Activated T-cell treated with anti-CD3 and anti-CD28 coated beads for 4 hours (primary cell): ENCODE measurements around the gene PCDHB3.
"Not testable (repeated sequence)": the region's sequence is repeated elsewhere in the genome, so short reads cannot be mapped to it uniquely, and the experiment has no call there.

Source experiments
- DNase-seq: peaks from one replicate; pipeline ENCODE4 v3.0.0-alpha.2; 2020

PCDHB3 gene

DNA sequence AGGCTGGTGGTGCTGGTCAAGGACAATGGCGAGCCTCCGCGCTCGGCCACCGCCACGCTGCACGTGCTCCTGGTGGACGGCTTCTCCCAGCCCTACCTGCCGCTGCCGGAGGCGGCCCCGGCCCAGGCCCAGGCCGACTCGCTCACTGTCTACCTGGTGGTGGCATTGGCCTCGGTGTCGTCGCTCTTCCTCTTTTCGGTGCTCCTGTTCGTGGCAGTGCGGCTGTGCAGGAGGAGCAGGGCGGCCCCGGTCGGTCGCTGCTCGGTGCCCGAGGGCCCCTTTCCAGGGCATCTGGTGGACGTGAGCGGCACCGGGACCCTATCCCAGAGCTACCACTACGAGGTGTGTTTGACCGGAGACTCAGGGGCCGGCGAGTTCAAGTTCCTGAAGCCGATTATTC is 37.1 kb downstream of the PCDHB3 start:
- not testable (repeated sequence) for DNase-seq

DNA sequence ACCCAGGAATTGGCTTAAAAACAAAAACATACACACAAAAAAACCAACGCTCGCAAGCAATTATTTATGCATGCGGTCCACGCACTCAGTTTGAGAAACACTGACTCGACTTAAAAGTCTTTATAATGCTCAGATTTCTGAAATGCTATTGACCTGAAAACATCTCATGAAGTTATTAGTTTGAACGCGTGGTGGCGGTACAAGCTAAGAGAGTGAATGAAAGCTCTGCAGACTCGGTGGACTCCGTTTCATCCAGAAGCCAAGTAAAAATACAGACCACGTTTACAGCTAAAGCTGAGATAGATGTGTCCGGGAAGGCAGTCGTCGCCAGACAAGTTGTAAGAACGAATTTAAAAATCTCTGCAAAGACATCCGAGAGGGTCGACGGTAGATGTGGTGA is 49.5 kb downstream of the PCDHB3 start, which contains the start of gene PCDHB6:
Gene PCDHB6 (plus strand): TSS at position 246 of the 400 bp plus-strand sequence. CDS start 201 bp downstream, outside the sequence.
- no peak for DNase-seq

DNA sequence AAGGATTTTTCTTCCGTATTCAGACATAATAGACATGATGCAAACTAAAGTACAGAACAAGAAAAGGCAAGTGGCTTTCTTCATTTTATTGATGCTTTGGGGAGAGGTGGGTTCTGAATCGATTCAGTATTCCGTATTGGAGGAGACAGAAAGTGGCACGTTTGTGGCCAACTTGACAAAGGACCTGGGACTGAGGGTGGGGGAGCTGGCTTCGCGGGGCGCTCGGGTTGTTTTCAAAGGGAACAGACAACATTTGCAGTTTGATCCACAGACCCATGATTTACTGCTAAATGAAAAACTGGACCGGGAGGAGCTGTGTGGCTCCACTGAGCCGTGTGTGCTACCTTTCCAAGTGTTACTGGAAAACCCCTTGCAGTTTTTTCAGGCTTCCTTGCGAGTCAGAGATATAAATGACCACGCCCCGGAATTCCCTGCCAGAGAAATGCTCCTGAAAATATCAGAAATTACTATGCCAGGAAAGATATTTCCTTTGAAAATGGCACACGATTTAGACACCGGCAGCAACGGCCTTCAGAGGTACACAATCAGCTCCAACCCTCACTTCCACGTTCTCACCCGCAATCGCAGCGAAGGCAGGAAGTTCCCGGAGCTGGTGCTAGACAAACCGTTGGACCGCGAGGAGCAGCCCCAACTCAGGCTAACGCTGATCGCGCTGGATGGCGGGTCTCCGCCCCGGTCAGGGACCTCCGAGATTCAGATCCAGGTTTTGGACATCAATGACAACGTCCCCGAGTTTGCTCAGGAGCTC is 50.1 kb downstream of the PCDHB3 start:
- no peak for DNase-seq

DNA sequence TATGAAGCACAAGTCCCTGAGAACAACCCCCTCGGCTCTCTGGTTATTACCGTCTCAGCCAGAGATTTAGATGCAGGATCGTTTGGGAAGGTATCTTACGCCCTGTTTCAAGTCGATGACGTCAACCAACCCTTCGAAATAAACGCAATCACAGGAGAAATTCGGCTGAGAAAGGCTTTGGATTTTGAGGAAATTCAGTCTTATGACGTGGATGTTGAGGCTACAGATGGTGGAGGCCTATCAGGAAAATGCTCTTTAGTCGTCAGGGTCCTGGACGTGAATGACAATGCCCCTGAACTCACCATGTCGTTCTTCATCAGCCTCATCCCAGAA is 50.7 kb downstream of the PCDHB3 start:
- no peak for DNase-seq

DNA sequence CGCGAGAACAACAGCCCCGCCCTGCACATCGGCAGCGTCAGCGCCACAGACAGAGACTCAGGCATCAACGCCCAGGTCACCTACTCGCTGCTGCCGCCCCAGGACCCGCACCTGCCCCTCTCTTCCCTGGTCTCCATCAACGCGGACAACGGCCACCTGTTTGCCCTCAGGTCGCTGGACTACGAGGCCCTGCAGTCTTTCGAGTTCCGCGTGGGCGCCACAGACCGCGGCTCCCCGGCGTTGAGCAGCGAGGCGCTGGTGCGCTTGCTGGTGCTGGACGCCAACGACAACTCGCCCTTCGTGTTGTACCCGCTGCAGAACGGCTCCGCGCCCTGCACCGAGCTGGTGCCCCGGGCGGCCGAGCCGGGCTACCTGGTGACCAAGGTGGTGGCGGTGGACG is 51.4 kb downstream of the PCDHB3 start:
- not testable (repeated sequence) for DNase-seq

- not testable (repeated sequence) for DNase-seq
These were observed 51.8 kb downstream of the PCDHB3 start for GRCh38 chr5:141152096-141152495.
